DMS153 (cell line): Measurements from ENCODE around the gene CCRL2.
"Not testable (repeated sequence)": the region's sequence is repeated elsewhere in the genome, so short reads cannot be mapped to it uniquely, and the experiment has no call there.

ENCODE experiments used
- DNase-seq: peaks from one replicate; lab custom pipeline; 2025; lab: John Stamatoyannopoulos, UW

The CCRL2 gene

GRCh38 chr3:46380471-46381221 lies 26.4 kb upstream of the CCRL2 start:
- no peak for DNase-seq

GRCh38 chr3:46381625-46382024 lies 25.4 kb upstream of the CCRL2 start:
- no peak for DNase-seq

GRCh38 chr3:46383211-46383950 lies 23.7 kb upstream of the CCRL2 start:
- DNase-seq: no peak

- no peak for DNase-seq
Observed at GRCh38 chr3:46383951-46384330, 23.1 kb upstream of the CCRL2 start.

GRCh38 chr3:46386205-46386604 lies 20.9 kb upstream of the CCRL2 start:
- DNase-seq: no peak

GRCh38 chr3:46388847-46389246 lies 18.2 kb upstream of the CCRL2 start:
- not testable (repeated sequence) for DNase-seq

GRCh38 chr3:46389306-46389705 lies 17.8 kb upstream of the CCRL2 start:
- DNase-seq: no peak

- not testable (repeated sequence) for DNase-seq
Observed at GRCh38 chr3:46391526-46391925, 15.5 kb upstream of the CCRL2 start.

- no peak for DNase-seq
Observed at GRCh38 chr3:46393011-46393410, 14.0 kb upstream of the CCRL2 start.

- DNase-seq: no peak
Observed at GRCh38 chr3:46393554-46394434, 13.3 kb upstream of the CCRL2 start.

GRCh38 chr3:46395210-46395661 lies 11.8 kb upstream of the CCRL2 start:
- no peak for DNase-seq

GRCh38 chr3:46395766-46396530 lies 11.1 kb upstream of the CCRL2 start:
- DNase-seq: no peak

GRCh38 chr3:46397111-46397510 lies 9.9 kb upstream of the CCRL2 start:
- DNase-seq: no peak

GRCh38 chr3:46398186-46398955 lies 8.7 kb upstream of the CCRL2 start:
- DNase-seq: no peak

- no peak for DNase-seq
Observed at GRCh38 chr3:46399098-46399497, 8.0 kb upstream of the CCRL2 start.

GRCh38 chr3:46399557-46399956 lies 7.5 kb upstream of the CCRL2 start:
- no peak for DNase-seq

- no peak for DNase-seq
Observed at GRCh38 chr3:46400000-46400734, 6.9 kb upstream of the CCRL2 start.

- no peak for DNase-seq
Observed at GRCh38 chr3:46400846-46401245, 6.2 kb upstream of the CCRL2 start.

GRCh38 chr3:46401579-46401978 lies 5.5 kb upstream of the CCRL2 start:
- no peak for DNase-seq

- not testable (repeated sequence) for DNase-seq
Observed at GRCh38 chr3:46402902-46403301, 4.2 kb upstream of the CCRL2 start.
